T-cell (primary cell): ENCODE data around the gene FGGY. TPM values are rescaled to one million over a fixed set of nuclear protein-coding genes. Genes with fewer than 3 reads are reported as not detected.
"Not testable (repeated sequence)": the region's sequence is repeated elsewhere in the genome, so short reads cannot be mapped to it uniquely, and the experiment has no call there.

Source experiments
- ATAC-seq, 4 experiments: fragments of 200-7000 bp in 3 of 4; fragments of 150-1000 bp in 1 of 4; cut with Tn5 transposase; replicated peaks in 1 of 4; 1 replicate in 3 of 4; 2 replicates in 1 of 4; pipeline ENCODE4 v1.10.0; 2021; ENCODE audit warnings: moderate library complexity in 3 of 4, mild to moderate bottlenecking in 2 of 4, moderate number of reproducible peaks in 1 of 4
- CTCF ChIA-PET, 2 donors: fragments of 300-600 bp; sonication (Branson Sonifier 250); formaldehyde crosslinking; loops; one replicate each; lab custom pipeline; 2022; ENCODE audit warnings: antibody characterized with exemption in 2 of 2; lab: Charles Lee
- POLR2A ChIA-PET, 2 donors: fragments of 300-600 bp; sonication (Branson Sonifier 250); formaldehyde crosslinking; loops; one replicate each; lab custom pipeline; 2022; ENCODE audit warnings: antibody characterized with exemption in 2 of 2; lab: Charles Lee
- DNase-seq, 35 experiments: peaks; one replicate each; pipeline versions ENCODE4 v3.0.0 to v3.0.0-alpha.2; 2013 to 2023
- H3K27ac ChIP-seq: one replicate; pipeline ENCODE4 v1.5.1; 2013; ENCODE audit warnings: low read length
- H3K27me3 ChIP-seq, 2 experiments: replicated peaks in 1 of 2; 1 replicate in 1 of 2; 2 replicates in 1 of 2; pipeline versions ENCODE4 v1.6.1 to v1.7.0; 2013; ENCODE audit warnings: low read length in 1 of 2, mixed read lengths in 1 of 2; ENCODE audit not compliant: control insufficient read depth in 2 of 2, insufficient read depth in 2 of 2; ENCODE audit errors: extremely low read depth in 1 of 2
- H3K36me3 ChIP-seq, 2 donors: 1 replicate in 1 of 2; 2 replicates in 1 of 2; pipeline versions ENCODE4 v1.6.1 to v1.7.0; 2013; ENCODE audit warnings: low read length in 1 of 2; ENCODE audit not compliant: control insufficient read depth in 2 of 2, insufficient read depth in 1 of 2; ENCODE audit errors: extremely low read depth in 1 of 2
- H3K4me1 ChIP-seq, 2 experiments: 1 replicate in 1 of 2; 2 replicates in 1 of 2; pipeline versions ENCODE4 v1.6.1 to v1.7.0; 2013; ENCODE audit warnings: low read length in 2 of 2, mixed read lengths in 1 of 2; ENCODE audit not compliant: insufficient read depth in 2 of 2, control insufficient read depth in 1 of 2; ENCODE audit errors: extremely low read depth in 1 of 2
- H3K4me3 ChIP-seq, 2 donors: 1 replicate in 1 of 2; 2 replicates in 1 of 2; pipeline versions ENCODE4 v1.5.1 to v1.7.0; 2013; ENCODE audit warnings: mild to moderate bottlenecking in 2 of 2, low read length in 1 of 2, moderate library complexity in 1 of 2; ENCODE audit not compliant: control insufficient read depth in 1 of 2; ENCODE audit errors: extremely low read depth in 1 of 2
- H3K9me3 ChIP-seq: 2 replicates; pipeline ENCODE4 v1.7.0; 2013
- H3K27ac Mint-ChIP-seq, 2 donors: one replicate each; pipeline ENCODE4 v1.8.0; 2020 to 2021; ENCODE audit warnings: mild to moderate bottlenecking in 2 of 2, mixed read lengths in 2 of 2
- H3K27me3 Mint-ChIP-seq, 2 donors: one replicate each; pipeline ENCODE4 v1.8.0; 2021 to 2022; ENCODE audit warnings: mixed read lengths in 2 of 2
- H3K36me3 Mint-ChIP-seq: one replicate; pipeline ENCODE4 v1.8.0; 2021; ENCODE audit warnings: mixed read lengths
- H3K4me1 Mint-ChIP-seq, 3 donors: one replicate each; pipeline ENCODE4 v1.8.0; 2020 to 2022; ENCODE audit warnings: mixed read lengths in 3 of 3, mild to moderate bottlenecking in 1 of 3
- H3K4me3 Mint-ChIP-seq, 3 donors: one replicate each; pipeline ENCODE4 v1.8.0; 2020 to 2022; ENCODE audit warnings: mild to moderate bottlenecking in 3 of 3, mixed read lengths in 3 of 3, moderate library complexity in 3 of 3
- H3K9me3 Mint-ChIP-seq, 3 donors: one replicate each; pipeline ENCODE4 v1.8.0; 2020 to 2022; ENCODE audit warnings: mixed read lengths in 3 of 3
- WGBS: methylation state at CpG from one replicate; pipeline ENCODE4 v1.1.5; 2013; ENCODE audit warnings: missing lambda C conversion rate; ENCODE audit not compliant: insufficient coverage; 5-methylcytosine and 5-hydroxymethylcytosine counted together
- total RNA-seq, 35 experiments: library from RNA in 6 of 35; stranded (reverse) in 6 of 35; fragments of 120-200 nt in 1 of 35; gene quantifications; one replicate each; pipeline versions ENCODE4 v1.2.1 to v1.2.4 and lab custom pipeline; 2013 to 2026

The FGGY gene
- total RNA-seq: 10 to 100 TPM in 4 of 5 donors, 1 to 10 TPM in 1; 7.8 to 21.7 (median 12.6) TPM
- total RNA-seq (2013): 12.1 TPM
- 2.2 to 16.8 (median 5.7) reads per million in 29 experiments for total RNA-seq (lab: John Stamatoyannopoulos, UW)

DNA sequence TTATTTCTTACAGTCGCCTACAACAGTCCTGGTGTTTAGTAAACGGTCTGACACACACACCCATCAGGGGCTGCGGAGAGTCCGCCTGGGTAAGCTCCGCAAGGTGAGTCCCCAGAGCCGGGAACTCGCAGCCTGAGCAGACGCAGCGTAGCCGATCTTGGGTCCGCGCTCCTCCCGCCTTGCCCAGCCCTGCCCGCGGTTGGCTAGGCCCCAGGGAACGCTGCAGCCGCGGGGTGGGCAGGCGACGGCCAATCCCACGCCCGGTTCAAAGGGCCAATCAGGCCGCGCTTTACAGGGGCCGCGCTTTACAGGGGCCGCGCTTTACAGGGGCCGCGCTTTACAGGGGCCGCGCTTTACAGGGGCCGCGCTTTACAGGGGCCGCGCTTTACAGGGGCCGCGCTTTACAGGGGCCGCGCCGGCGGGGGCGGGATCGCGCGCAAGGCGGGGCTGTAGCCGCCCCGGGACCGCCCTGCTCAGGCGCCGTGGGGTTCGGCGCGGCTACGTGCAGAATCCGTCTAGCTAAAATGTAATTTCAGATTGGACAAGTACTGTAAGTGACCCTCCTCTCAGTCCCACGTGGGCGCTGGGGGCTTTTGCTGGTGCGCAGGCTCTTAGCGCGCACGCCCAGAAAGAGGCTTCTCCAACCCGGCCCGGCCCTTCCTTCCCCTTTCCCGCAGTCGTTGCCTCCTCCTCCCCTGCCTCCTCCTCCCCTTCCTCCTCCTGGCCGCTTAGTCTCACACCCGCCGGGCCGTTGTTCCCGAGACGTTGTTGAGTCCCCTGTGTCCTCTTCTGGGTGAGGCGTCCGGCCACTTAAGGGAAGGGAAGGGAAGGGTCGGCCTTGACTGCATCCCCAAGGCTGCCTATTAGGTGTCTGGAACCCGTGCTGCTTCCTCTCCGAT lies at the start of gene FGGY:
Gene FGGY, plus strand, starts transcription at position 737 of the 899 bp plus-strand sequence. CDS start 24,456 bp downstream, outside the sequence.
- ChIA-PET POLR2A (interaction anchor here in 1 of 2 donors (1.4 kb wide), 1 partner anchor 511 kb away, joined by 4 read pairs; no protein-coding TSS in a partner anchor), CTCF (interaction anchor here in 1 of 2 donors (1.0 kb wide), 1 partner anchor 251 kb away, joined by 3 read pairs; no protein-coding TSS in a partner anchor)
- Histone ChIP-seq H3K27ac (peak within 1 kb of the TSS; percentile 91), H3K9me3 (no peaks in the 10 kb centered on the region), H3K4me1 (peaks cover 5 to 30% of the 10 kb centered on the region in 2 experiments), H3K4me3 (peak within 1 kb of the TSS; percentile 80), H3K27me3 (no peaks in the 10 kb centered on the region), H3K36me3 (no peaks in the 10 kb centered on the region)
- no peaks in the 10 kb centered on the region for H3K27me3 Mint-ChIP-seq
- DNase-seq: peak; percentile 62 to 92 (median 82)
- H3K36me3 Mint-ChIP-seq: peaks cover 3% of the 10 kb centered on the region
- 2% methylated on average over 64 of the region's 78 CpGs for WGBS
- ATAC-seq: peak; percentile 92 to 93 (median 92)
- no peaks in the 10 kb centered on the region for H3K9me3 Mint-ChIP-seq
- peaks cover 22 to 28% (median 28%) of the 10 kb centered on the region in 3 donors for H3K4me1 Mint-ChIP-seq
- H3K4me3 Mint-ChIP-seq: peak within 1 kb of the TSS; percentile 87 to 90 (median 88)
- H3K27ac Mint-ChIP-seq: peak within 1 kb of the TSS; percentile 88 to 89

GRCh38 chr1:59248758-59249157 lies 48.1 kb upstream of the FGGY start:
- peaks cover 6 to 17% (median 15%) of the 10 kb centered on the region in 3 donors for H3K9me3 Mint-ChIP-seq
- H3K4me1 Mint-ChIP-seq: no peaks in the 10 kb centered on the region
- no peak overlapping the region for H3K27ac Mint-ChIP-seq
- no peaks in the 10 kb centered on the region for H3K36me3 ChIP-seq
- no peak for ATAC-seq
- no peak for DNase-seq
- no peak overlapping the region for H3K4me3 Mint-ChIP-seq
- H3K9me3 ChIP-seq: no peaks in the 10 kb centered on the region
- no peak overlapping the region for H3K27ac ChIP-seq
- peaks cover 0 to 5% of the 10 kb centered on the region in 2 experiments for H3K4me1 ChIP-seq
- H3K27me3 ChIP-seq: no peaks in the 10 kb centered on the region
- no peak overlapping the region for H3K4me3 ChIP-seq
- WGBS: 0% methylated on average over 1 of the region's 1 CpG
- peaks cover 7% of the 10 kb centered on the region for H3K36me3 Mint-ChIP-seq
- H3K27me3 Mint-ChIP-seq: peaks cover 0 to 4% of the 10 kb centered on the region in 2 donors
- CTCF ChIA-PET: no interaction called here
- POLR2A ChIA-PET: no interaction called here

GRCh38 chr1:59249396-59250137 lies 47.3 kb upstream of the FGGY start:
- H3K9me3 Mint-ChIP-seq: peaks cover 6 to 16% (median 14%) of the 10 kb centered on the region in 3 donors
- Histone ChIP-seq H3K27me3 (no peaks in the 10 kb centered on the region), H3K36me3 (no peaks in the 10 kb centered on the region), H3K27ac (no peak overlapping the region), H3K9me3 (no peaks in the 10 kb centered on the region), H3K4me3 (no peak overlapping the region), H3K4me1 (peaks cover 0 to 5% of the 10 kb centered on the region in 2 experiments)
- ChIA-PET CTCF (no interaction called here), POLR2A (no interaction called here)
- peaks cover 7% of the 10 kb centered on the region for H3K36me3 Mint-ChIP-seq
- no peak for DNase-seq
- no peaks in the 10 kb centered on the region for H3K4me1 Mint-ChIP-seq
- no peak overlapping the region for H3K27ac Mint-ChIP-seq
- H3K27me3 Mint-ChIP-seq: peaks cover 0 to 4% of the 10 kb centered on the region in 2 donors
- no peak overlapping the region for H3K4me3 Mint-ChIP-seq
- 80% methylated on average over 2 of the region's 4 CpGs for WGBS
- ATAC-seq: no peak

- H3K27me3 Mint-ChIP-seq, ATAC-seq, H3K36me3 Mint-ChIP-seq, H3K4me3 Mint-ChIP-seq, DNase-seq, H3K27ac ChIP-seq, H3K4me1 Mint-ChIP-seq, H3K9me3 ChIP-seq, H3K36me3 ChIP-seq, H3K4me1 ChIP-seq, H3K27ac Mint-ChIP-seq, POLR2A ChIA-PET, H3K4me3 ChIP-seq, H3K27me3 ChIP-seq: not testable (repeated sequence)
- CTCF ChIA-PET: interaction anchor here in 1 of 2 donors (0.7 kb wide), 1 partner anchor 1128 kb away, joined by 4 read pairs; no protein-coding TSS in a partner anchor
- WGBS: 91% methylated on average over 7 of the region's 12 CpGs
- peaks cover 6 to 10% (median 10%) of the 10 kb centered on the region in 3 donors for H3K9me3 Mint-ChIP-seq
These were observed 45.8 kb upstream of the FGGY start for GRCh38 chr1:59251061-59251460.

GRCh38 chr1:59256429-59256828 lies 40.5 kb upstream of the FGGY start:
- H3K4me1 Mint-ChIP-seq, H3K36me3 ChIP-seq, POLR2A ChIA-PET, H3K4me3 ChIP-seq, DNase-seq, CTCF ChIA-PET, H3K9me3 Mint-ChIP-seq, H3K36me3 Mint-ChIP-seq, H3K27me3 Mint-ChIP-seq, H3K27ac ChIP-seq, ATAC-seq, H3K27me3 ChIP-seq, H3K4me3 Mint-ChIP-seq, H3K9me3 ChIP-seq, H3K27ac Mint-ChIP-seq, H3K4me1 ChIP-seq: not testable (repeated sequence)
- WGBS: no CpG with 5 or more reads among the region's 1 CpG

DNA sequence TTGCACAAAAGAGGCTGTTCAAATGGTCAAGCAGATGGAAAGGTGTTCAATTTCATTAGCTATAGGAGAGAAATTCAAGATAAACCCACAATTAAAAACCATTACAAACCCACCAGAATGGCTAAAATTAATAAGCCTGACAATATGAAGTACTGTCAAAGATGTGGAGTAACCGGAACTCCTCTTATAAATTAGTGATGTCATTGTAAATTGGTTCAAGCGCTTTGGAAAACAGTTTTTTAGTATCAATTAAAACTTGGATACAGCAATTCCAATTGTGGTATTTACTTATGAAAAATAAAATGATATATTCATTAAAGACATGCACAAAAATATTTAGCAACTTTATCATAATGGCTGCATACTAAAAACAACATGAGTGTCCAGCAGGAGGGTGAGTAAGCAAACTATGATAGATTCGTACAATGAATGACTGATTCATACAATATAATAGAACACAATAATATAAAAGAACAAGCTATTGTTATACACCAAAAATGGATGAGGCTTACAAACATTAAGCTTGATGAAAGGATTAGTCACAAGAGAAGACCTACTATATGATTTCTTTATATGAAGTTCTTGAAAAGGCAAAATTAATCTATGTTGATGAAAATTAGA lies 38.4 kb upstream of the FGGY start:
- H3K27ac ChIP-seq: no peak overlapping the region
- Mint-ChIP-seq H3K4me3 (no peak overlapping the region), H3K27ac (no peak overlapping the region), H3K9me3 (no peaks in the 10 kb centered on the region), H3K27me3 (no peaks in the 10 kb centered on the region), H3K4me1 (no peaks in the 10 kb centered on the region), H3K36me3 (no peaks in the 10 kb centered on the region)
- peaks cover 0 to under 1% of the 10 kb centered on the region in 2 experiments for H3K27me3 ChIP-seq
- ATAC-seq: no peak
- ChIA-PET CTCF (interaction anchor here in 1 of 2 donors (0.5 kb wide), 1 partner anchor 120 kb away, joined by 6 read pairs; no protein-coding TSS in a partner anchor), POLR2A (no interaction called here)
- no peaks in the 10 kb centered on the region for H3K9me3 ChIP-seq
- H3K4me1 ChIP-seq: no peaks in the 10 kb centered on the region
- WGBS: no CpG with 5 or more reads among the region's 3 CpGs
- no peak overlapping the region for H3K4me3 ChIP-seq
- no peaks in the 10 kb centered on the region for H3K36me3 ChIP-seq
- no peak for DNase-seq
